ENCODE results near the gene SOX13.

Gene SOX13

GRCh38 chr1:204149635-204150565 lies 77.0 kb downstream of the SOX13 start:
- Histone ChIP-seq H3K27me3 (ENCODE audit: insufficient read depth, insufficient read length) (no peaks in the 10 kb centered on the region), H3K9ac (ENCODE audit: insufficient read length, low read depth) (peak overlapping the region; percentile 47), H3K4me1 (ENCODE audit: insufficient read depth, insufficient read length) (peaks cover 37% of the 10 kb centered on the region), H3K9me3 (ENCODE audit: insufficient read depth, low read length) (no peaks in the 10 kb centered on the region), H3K4me3 (ENCODE audit: insufficient read length, low read depth) (no peak overlapping the region), H3K36me3 (ENCODE audit: insufficient read depth, insufficient read length, low read length) (peaks cover 13% of the 10 kb centered on the region)
- no peak for TF ChIP-seq ZNF274 (IDR thresholded peaks at IDR 0.05; ENCODE audit: low read depth, low read length)
- no peak for TF ChIP-seq YY1 (IDR thresholded peaks at IDR 0.05; ENCODE audit: insufficient read depth, insufficient read length)
- TF ChIP-seq SUZ12 (IDR thresholded peaks at IDR 0.05; ENCODE audit: extremely low read depth, insufficient read depth, insufficient read length), result no peak
- no peak for DNase-seq (ENCODE audit: low read depth, low spot score)

DNA sequence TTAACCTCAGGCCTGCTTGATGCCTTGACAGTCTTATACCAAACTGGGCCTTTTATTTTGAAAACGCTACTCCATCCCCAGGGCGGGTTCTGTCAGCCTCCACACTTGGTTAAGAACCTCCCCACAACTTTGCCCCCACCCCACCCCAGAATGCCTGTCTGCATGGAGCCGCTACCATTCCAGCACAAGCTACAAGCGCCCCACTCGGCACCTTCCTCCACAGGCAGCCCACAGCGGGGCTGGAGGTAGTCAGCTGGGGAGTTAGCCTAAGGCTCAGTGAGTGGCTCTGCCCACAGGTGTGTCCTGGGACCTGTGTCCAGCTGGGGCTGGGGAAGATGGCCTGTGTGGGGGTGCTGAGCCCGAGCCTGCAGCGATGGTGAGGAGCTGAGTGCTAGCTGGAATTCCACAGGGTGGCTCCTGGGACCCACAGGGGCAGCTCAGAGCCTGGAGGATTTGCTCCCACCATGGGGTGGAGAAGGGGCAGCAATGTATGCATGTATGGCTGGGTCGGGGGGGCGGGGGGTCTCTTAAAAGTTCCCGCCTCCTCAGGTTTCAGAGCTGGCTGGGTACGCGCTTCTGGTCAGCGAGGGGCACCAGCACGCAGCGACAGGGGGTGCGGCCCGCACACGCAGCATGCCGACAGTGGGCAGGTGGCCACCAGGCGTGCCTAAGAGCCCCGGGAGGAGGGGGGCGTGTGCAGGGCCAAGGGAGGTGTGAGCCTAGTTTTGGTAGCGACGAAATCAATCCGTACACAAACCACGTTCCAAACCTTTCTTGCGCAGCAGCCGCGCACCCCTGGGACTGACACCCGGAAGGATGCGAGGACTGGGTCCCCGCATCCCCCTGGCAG lies 78.0 kb downstream of the SOX13 start:
- H3K4me3 ChIP-seq (ENCODE audit: insufficient read length, low read depth), result peak overlapping the region; percentile 73
- no peaks in the 10 kb centered on the region for H3K27me3 ChIP-seq (ENCODE audit: insufficient read depth, insufficient read length)
- DNase-seq (ENCODE audit: low read depth, low spot score), result no peak
- H3K4me1 ChIP-seq (ENCODE audit: insufficient read depth, insufficient read length), result peaks cover 37% of the 10 kb centered on the region
- H3K9ac ChIP-seq (ENCODE audit: insufficient read length, low read depth), result peak overlapping the region; percentile 88
- peaks cover 3% of the 10 kb centered on the region for H3K36me3 ChIP-seq (ENCODE audit: insufficient read depth, insufficient read length, low read length)
- TF ChIP-seq SUZ12 (IDR thresholded peaks at IDR 0.05; ENCODE audit: extremely low read depth, insufficient read depth, insufficient read length), result no peak
- no peak for TF ChIP-seq YY1 (IDR thresholded peaks at IDR 0.05; ENCODE audit: insufficient read depth, insufficient read length)
- TF ChIP-seq ZNF274 (IDR thresholded peaks at IDR 0.05; ENCODE audit: low read depth, low read length), result no peak
- no peaks in the 10 kb centered on the region for H3K9me3 ChIP-seq (ENCODE audit: insufficient read depth, low read length)

- no peak for TF ChIP-seq SUZ12 (IDR thresholded peaks at IDR 0.05; ENCODE audit: extremely low read depth, insufficient read depth, insufficient read length)
- TF ChIP-seq YY1 (IDR thresholded peaks at IDR 0.05; ENCODE audit: insufficient read depth, insufficient read length), result no peak
- TF ChIP-seq ZNF274 (IDR thresholded peaks at IDR 0.05; ENCODE audit: low read depth, low read length), result no peak
- DNase-seq (ENCODE audit: low read depth, low spot score), result no peak
- H3K9ac ChIP-seq (ENCODE audit: insufficient read length, low read depth), result peak within 1 kb of the TSS; percentile 91
- no peaks in the 10 kb centered on the region for H3K27me3 ChIP-seq (ENCODE audit: insufficient read depth, insufficient read length)
- H3K36me3 ChIP-seq (ENCODE audit: insufficient read depth, insufficient read length, low read length), result no peaks in the 10 kb centered on the region
- H3K4me1 ChIP-seq (ENCODE audit: insufficient read depth, insufficient read length), result peaks cover 32% of the 10 kb centered on the region
- peak within 1 kb of the TSS; percentile 73 for H3K4me3 ChIP-seq (ENCODE audit: insufficient read length, low read depth)
- no peaks in the 10 kb centered on the region for H3K9me3 ChIP-seq (ENCODE audit: insufficient read depth, low read length)
These were observed 78.8 kb downstream of the SOX13 start, which contains the start of gene ETNK2 for GRCh38 chr1:204151552-204152309. TSS of gene ETNK2 (minus strand) at chr1:204152044. CDS start at chr1:204151852, 192 bp downstream.

DNA sequence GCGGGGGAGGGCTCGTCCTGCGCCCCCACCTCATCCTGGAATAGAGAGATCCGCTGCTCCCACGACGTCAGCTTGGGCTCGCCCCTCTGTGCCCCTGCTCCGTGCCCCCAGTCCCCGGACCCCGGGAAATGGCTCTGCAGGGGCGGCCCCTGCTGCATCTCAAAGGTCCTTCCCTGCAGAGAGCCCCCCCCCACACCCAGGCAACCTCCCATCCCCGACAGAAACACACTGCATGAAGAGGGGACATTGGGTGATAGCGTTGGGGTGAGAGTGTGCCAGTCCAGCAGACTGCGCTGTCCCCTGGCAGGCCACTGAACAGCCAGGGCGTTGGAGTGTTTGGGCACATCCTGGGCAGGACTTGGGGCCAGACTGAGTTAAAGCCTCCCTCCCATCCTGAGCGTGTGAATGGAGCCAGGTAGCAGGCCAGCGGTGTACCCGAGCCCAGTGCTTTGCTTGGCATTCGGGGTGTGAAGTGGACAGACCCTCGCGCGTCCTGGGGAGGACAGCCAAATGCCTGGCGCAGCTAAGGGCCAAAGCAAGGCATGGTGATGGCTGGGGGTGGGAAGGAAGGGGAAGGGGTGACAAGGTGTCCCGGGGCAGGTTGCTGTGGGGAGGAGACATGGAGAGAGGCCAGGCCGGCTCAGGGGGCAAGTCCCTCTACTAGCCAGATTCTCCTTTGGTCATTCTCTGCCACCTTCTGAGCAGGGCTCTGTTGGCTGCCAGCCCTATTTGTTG lies 79.6 kb downstream of the SOX13 start:
- Histone ChIP-seq H3K36me3 (ENCODE audit: insufficient read depth, insufficient read length, low read length) (no peaks in the 10 kb centered on the region), H3K4me3 (ENCODE audit: insufficient read length, low read depth) (peak overlapping the region; percentile 61), H3K9ac (ENCODE audit: insufficient read length, low read depth) (peak overlapping the region; percentile 91), H3K27me3 (ENCODE audit: insufficient read depth, insufficient read length) (no peaks in the 10 kb centered on the region), H3K4me1 (ENCODE audit: insufficient read depth, insufficient read length) (peaks cover 28% of the 10 kb centered on the region), H3K9me3 (ENCODE audit: insufficient read depth, low read length) (no peaks in the 10 kb centered on the region)
- TF ChIP-seq SUZ12 (IDR thresholded peaks at IDR 0.05; ENCODE audit: extremely low read depth, insufficient read depth, insufficient read length) (no peak), ZNF274 (IDR thresholded peaks at IDR 0.05; ENCODE audit: low read depth, low read length) (no peak), YY1 (IDR thresholded peaks at IDR 0.05; ENCODE audit: insufficient read depth, insufficient read length) (no peak)
- no peak for DNase-seq (ENCODE audit: low read depth, low spot score)

- H3K9ac ChIP-seq (ENCODE audit: insufficient read length, low read depth), result no peak overlapping the region
- no peak for TF ChIP-seq YY1 (IDR thresholded peaks at IDR 0.05; ENCODE audit: insufficient read depth, insufficient read length)
- no peak for TF ChIP-seq ZNF274 (IDR thresholded peaks at IDR 0.05; ENCODE audit: low read depth, low read length)
- TF ChIP-seq SUZ12 (IDR thresholded peaks at IDR 0.05; ENCODE audit: extremely low read depth, insufficient read depth, insufficient read length), result no peak
- H3K4me1 ChIP-seq (ENCODE audit: insufficient read depth, insufficient read length), result peaks cover 22% of the 10 kb centered on the region
- no peaks in the 10 kb centered on the region for H3K9me3 ChIP-seq (ENCODE audit: insufficient read depth, low read length)
- no peak for DNase-seq (ENCODE audit: low read depth, low spot score)
- H3K36me3 ChIP-seq (ENCODE audit: insufficient read depth, insufficient read length, low read length), result no peaks in the 10 kb centered on the region
- H3K4me3 ChIP-seq (ENCODE audit: insufficient read length, low read depth), result no peak overlapping the region
- H3K27me3 ChIP-seq (ENCODE audit: insufficient read depth, insufficient read length), result no peaks in the 10 kb centered on the region
These were observed 80.8 kb downstream of the SOX13 start for GRCh38 chr1:204153667-204154066.

- H3K27me3 ChIP-seq (ENCODE audit: insufficient read depth, insufficient read length), result no peaks in the 10 kb centered on the region
- H3K4me3 ChIP-seq (ENCODE audit: insufficient read length, low read depth), result no peak overlapping the region
- H3K36me3 ChIP-seq (ENCODE audit: insufficient read depth, insufficient read length, low read length), result no peaks in the 10 kb centered on the region
- no peak for DNase-seq (ENCODE audit: low read depth, low spot score)
- no peaks in the 10 kb centered on the region for H3K9me3 ChIP-seq (ENCODE audit: insufficient read depth, low read length)
- no peak overlapping the region for H3K9ac ChIP-seq (ENCODE audit: insufficient read length, low read depth)
- TF ChIP-seq YY1 (IDR thresholded peaks at IDR 0.05; ENCODE audit: insufficient read depth, insufficient read length) (no peak), SUZ12 (IDR thresholded peaks at IDR 0.05; ENCODE audit: extremely low read depth, insufficient read depth, insufficient read length) (no peak), ZNF274 (IDR thresholded peaks at IDR 0.05; ENCODE audit: low read depth, low read length) (no peak)
- peaks cover 12% of the 10 kb centered on the region for H3K4me1 ChIP-seq (ENCODE audit: insufficient read depth, insufficient read length)
These were observed 81.8 kb downstream of the SOX13 start for GRCh38 chr1:204154568-204155255.
